ENCODE measurements around the gene EIF3A.
"Not testable (repeated sequence)": the region's sequence is repeated elsewhere in the genome, so short reads cannot be mapped to it uniquely, and the experiment has no call there.

EIF3A gene

GRCh38 chr10:119103241-119103902 lies 22.8 kb upstream of the EIF3A start:
- no peak for FAIRE-seq
- no peak for DNase-seq (ENCODE audit: low spot score)

DNA sequence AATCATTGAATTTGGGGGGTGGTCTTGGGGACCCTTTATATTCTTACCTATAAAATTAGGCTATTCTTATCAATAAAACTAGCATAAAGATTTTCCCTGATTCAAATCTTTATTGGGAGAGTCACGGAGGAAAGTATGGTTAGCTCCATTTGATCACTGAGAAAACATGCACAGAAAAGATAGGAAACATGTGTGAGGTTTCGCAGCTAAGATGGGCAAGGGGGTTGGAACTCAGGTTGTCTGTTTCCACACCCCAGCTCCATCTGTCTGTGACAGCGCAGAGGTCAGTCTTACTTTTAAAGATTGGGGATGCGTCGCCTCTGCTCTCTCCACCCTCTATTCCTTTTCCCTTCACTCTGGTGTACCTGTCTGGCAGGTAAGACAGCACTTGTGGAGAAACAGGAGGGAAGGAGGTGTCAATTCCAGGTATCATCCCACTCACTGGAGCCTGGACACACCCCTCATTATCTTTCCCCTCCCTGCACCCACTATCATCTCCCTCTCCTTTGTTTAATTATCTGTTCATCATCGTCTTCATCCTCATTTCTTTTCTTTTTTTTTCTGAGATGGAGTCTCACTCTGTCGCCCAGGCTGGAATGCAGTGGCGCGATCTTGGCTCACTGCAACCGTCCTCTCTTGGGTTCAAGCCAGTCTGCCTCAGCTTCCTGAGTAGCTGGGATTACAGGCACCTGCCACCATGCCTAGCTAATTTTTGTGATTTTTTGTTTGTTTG lies 20.9 kb upstream of the EIF3A start:
- FAIRE-seq (no peak), DNase-seq (ENCODE audit: low spot score) (no peak)

DNA sequence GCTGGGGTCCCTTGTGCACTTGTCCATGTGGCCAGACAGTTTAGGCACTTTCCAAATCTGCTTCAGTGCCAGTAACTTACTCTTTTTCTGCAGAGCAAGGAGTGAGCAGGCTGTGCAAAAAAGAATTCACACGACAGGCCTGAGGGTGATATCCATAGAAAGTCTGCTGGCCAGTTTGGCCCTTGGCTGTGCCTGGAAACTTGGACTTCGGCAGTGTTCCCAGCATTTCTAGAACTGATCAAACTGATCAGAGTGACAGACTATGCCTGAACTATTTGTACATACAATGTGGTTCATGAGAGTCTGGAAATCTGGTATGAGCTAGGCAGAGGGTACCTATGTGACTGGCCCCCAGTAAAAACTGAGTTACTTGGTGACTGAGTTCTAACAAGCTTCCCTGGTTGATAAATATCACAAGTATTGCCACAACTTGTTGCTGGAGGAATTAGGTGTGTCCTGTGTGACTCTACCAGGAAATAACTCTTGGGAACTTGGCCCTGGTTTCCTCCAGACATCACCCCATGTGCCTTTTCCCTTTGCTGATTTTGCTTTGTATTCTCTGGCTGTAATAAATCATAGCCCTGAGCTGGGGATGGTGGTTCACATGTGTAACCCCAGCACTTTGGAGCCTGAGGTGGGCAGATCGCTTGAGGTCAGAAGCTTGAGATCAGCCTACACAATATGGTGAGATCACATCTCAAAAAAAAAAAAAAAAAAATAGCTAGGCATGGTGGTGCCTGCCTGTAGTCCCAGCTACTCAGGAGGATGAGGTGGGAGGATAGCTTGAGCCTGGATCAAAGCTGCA lies 20.0 kb upstream of the EIF3A start:
- no peak for FAIRE-seq

DNA sequence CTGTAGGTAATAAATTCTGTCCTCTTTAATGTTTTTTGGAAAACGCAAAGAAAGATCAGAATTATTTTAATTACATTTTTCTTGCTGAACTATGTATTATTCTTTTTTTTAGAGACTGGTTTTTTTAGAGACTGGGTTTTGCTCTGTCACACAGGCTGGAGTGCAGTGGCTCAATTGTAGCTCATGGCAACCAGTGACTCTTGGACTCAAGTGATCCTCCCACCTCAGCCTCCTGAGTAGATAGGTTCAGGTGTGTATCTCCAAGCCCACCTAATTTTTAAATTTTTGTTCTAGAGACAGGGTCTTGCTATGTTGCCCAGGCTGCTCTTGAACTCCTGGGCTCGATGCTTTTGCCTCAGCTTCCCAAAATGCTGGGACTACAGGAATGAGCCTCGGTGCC lies 18.0 kb upstream of the EIF3A start:
- no peak for FAIRE-seq
- DNase-seq (ENCODE audit: low spot score): no peak

More for the DNA sequence above, 20.0 kb upstream of the EIF3A start:
- DNase-seq (ENCODE audit: low spot score): no peak

GRCh38 chr10:119096641-119097415 lies 16.2 kb upstream of the EIF3A start:
- not testable (repeated sequence) for DNase-seq (ENCODE audit: low spot score); FAIRE-seq

DNA sequence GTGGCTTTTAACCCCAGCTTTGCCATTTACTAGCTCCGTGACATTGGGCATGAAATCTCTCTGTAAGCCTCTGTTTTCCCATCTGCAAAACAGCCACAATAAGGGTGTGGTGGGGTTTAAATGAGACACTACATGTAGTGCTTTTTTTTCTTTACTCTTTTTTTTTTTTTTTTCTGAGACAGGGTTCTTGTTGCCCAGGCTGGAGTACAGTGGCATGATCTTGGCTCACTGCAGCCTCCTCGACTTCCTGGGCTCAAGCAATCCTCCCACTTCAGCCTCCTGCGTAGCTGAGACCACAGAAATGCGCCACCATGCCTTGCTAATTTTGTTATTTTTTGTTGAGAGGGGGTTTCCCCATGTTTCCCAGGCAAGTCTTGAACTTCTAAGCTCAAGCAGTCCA lies 15.0 kb upstream of the EIF3A start:
- no peak for FAIRE-seq
- no peak for DNase-seq (ENCODE audit: low spot score)

DNA sequence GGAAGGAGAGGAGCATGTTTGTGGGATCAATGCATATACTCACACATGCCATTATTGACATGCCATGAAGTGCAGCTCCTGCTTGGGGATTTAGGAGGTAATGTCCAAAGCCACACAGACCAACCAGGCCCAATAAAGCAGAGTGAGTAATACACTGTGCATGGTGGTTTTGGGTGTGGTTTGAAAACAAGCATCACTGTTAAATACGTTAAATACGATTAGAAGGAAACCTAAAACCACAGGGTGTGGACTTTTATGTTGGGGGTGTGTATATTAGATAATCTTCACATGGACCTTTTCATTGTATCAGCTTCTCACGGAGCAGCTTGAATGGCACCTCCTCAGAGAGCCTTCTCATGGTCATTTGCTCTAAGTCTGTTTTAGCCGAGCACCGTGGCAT lies 10.4 kb upstream of the EIF3A start:
- FAIRE-seq (peak; percentile 15), DNase-seq (ENCODE audit: low spot score) (peak; percentile 38)

- DNase-seq (ENCODE audit: low spot score) (no peak), FAIRE-seq (no peak)
Observed at GRCh38 chr10:119090026-119090795, 9.6 kb upstream of the EIF3A start.

DNA sequence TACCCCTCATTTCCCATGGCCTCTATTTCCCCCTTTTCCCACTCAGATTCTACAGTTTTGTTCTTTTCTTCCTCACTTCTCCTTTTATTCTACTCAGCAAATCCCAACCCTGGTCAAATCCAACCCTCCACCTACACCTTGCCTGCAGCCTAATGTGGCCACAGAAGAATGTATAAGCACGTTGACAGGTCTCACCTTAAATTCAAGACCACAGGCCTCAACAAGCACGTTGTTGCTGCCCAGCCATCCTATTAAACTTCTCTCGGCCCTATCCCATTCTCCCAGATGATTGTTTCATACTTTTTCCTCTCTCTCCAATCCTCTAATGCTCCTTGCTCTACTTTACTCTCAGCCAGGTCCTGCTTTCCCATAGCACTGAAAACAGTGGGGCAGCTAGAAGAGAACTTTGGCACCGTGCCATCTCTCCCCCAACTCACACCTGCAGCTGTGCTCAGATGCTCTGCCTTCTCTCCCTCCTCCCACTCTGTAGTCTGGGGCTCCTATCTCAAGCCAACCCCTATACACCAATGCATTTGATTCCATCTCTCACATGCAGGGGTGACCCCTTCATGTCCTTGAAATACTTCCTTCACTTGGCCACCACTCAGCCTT lies 6.8 kb upstream of the EIF3A start:
- FAIRE-seq: no peak
- no peak for DNase-seq (ENCODE audit: low spot score)

DNA sequence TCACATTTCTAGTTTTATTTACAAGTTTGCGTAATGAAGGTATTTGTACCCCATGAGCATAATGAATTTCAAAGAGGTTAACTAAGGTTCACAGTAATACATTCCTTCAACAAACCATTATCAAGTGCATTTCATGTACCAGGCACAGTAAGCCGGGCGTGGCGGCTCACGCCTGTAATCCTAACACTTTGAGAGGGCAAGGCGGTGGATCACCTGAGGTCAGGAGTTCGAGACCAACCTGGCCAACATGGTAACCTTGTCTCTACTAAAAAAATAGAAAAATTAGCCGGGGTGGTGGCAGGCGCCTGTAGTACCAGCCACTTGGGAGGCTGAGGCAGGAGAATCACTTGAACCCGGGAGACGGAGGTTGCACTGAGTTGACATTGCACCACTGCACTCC lies 4.3 kb upstream of the EIF3A start:
- FAIRE-seq (no peak), DNase-seq (ENCODE audit: low spot score) (no peak)

GRCh38 chr10:119079599-119080520 lies 757 bp downstream of the EIF3A start:
- FAIRE-seq: no peak
- peak; percentile 37 for DNase-seq (ENCODE audit: low spot score)

- FAIRE-seq (peak; percentile 30), DNase-seq (ENCODE audit: low spot score) (no peak)
Observed at GRCh38 chr10:119078422-119079179, 2.0 kb downstream of the EIF3A start.

DNA sequence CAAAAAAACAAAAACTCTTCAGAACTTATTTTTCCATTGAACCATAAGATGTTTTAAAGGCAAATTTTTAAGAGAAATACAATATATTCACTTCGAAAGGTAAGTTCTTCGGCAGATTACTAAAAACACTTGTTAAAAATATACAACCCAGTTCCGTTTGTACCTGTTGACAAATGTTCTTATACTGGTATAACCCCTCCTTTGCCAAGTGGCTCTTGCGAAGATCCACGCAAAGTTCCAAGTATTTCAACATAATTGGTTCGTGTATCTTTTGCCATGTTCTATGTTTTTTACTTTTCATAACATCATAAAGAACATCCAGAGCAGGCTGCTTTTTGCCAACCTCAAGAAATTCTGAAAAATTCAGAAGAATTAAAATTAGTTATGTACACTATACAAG lies 7.0 kb downstream of the EIF3A start:
- DNase-seq (ENCODE audit: low spot score) (no peak), FAIRE-seq (no peak)

- no peak for DNase-seq (ENCODE audit: low spot score)
- FAIRE-seq: no peak
Observed at GRCh38 chr10:119070395-119071165, 10.0 kb downstream of the EIF3A start.

- DNase-seq (ENCODE audit: low spot score) (no peak), FAIRE-seq (no peak)
Observed at GRCh38 chr10:119061926-119062325, 18.7 kb downstream of the EIF3A start.

- FAIRE-seq: no peak
- DNase-seq (ENCODE audit: low spot score): no peak
Observed at GRCh38 chr10:119061352-119061751, 19.3 kb downstream of the EIF3A start.

DNA sequence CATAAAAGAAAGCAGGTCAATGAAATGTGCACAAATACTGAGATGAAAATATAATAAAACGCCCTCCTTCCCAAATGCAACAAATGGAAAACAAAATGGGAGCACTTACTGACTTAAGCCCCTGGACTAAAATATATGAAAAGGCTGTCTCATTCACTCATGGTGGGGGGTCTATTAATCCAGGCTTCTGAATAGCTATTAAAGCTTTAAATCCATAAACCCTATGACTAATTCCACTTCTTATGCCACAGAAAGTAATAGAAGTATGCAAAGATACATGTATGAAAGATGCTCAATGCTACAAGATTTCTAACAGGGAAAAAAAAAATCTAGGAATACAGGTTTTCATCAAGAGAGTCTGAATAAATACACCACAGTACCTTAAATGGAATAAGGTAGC lies 20.5 kb downstream of the EIF3A start:
- DNase-seq (ENCODE audit: low spot score): no peak
- no peak for FAIRE-seq

- DNase-seq (ENCODE audit: low spot score) (no peak), FAIRE-seq (no peak)
Observed at GRCh38 chr10:119059557-119059956, 21.1 kb downstream of the EIF3A start.

Measured in RCC 7860 (cell line).